GM23338 (cell line): ENCODE measurements around the gene EFCAB6.

Source experiments
- CREB1 ChIP-seq: fragments of 250-450 bp; sonication (Bioruptor Pico); IDR thresholded peaks from 2 replicates; pipeline ENCODE4 v1.5.0; 2020; ENCODE audit warnings: low read depth, mild to moderate bottlenecking, moderate library complexity
- CTCF ChIP-seq, 2 experiments: fragments of 200-600 bp in 1 of 2; sonication (generic) in 1 of 2; conservative IDR thresholded peaks; 2 replicates each; pipeline versions ENCODE4 v1.5.1 to v1.6.1; 2016 to 2017; ENCODE audit warnings: antibody characterized with exemption in 2 of 2, low read depth in 2 of 2, mild to moderate bottlenecking in 2 of 2, moderate library complexity in 1 of 2
- ETS1 ChIP-seq: IDR thresholded peaks from 2 replicates; pipeline ENCODE4 v1.6.1; 2016; ENCODE audit warnings: antibody characterized with exemption
- EZH2 ChIP-seq: fragments of 200-600 bp; sonication (generic); IDR thresholded peaks from one replicate; pipeline ENCODE4 v1.8.0; 2017; ENCODE audit warnings: antibody characterized with exemption, mild to moderate bottlenecking, low read depth; ENCODE audit not compliant: unreplicated experiment
- EZH2phosphoT487 ChIP-seq: fragments of 200-600 bp; sonication (generic); IDR thresholded peaks from one replicate; pipeline ENCODE4 v1.8.1; 2018; ENCODE audit warnings: antibody characterized with exemption; ENCODE audit not compliant: unreplicated experiment
- JUNB ChIP-seq: IDR thresholded peaks from one replicate; pipeline ENCODE4 v1.6.1; 2016; ENCODE audit warnings: antibody characterized with exemption; ENCODE audit not compliant: unreplicated experiment
- POLR2AphosphoS5 ChIP-seq: IDR thresholded peaks from 2 replicates; pipeline ENCODE4 v1.6.1; 2016; ENCODE audit warnings: antibody characterized with exemption, low read depth
- REST ChIP-seq: IDR thresholded peaks from one replicate; pipeline ENCODE4 v1.6.1; 2018; ENCODE audit warnings: antibody characterized with exemption; ENCODE audit not compliant: unreplicated experiment
- STAT1 ChIP-seq: IDR thresholded peaks from one replicate; pipeline ENCODE4 v1.6.1; 2016; ENCODE audit warnings: antibody characterized with exemption; ENCODE audit not compliant: unreplicated experiment
- ZNF114 ChIP-seq: fragments of 250-450 bp; sonication (Bioruptor Pico); IDR thresholded peaks from 2 replicates; pipeline ENCODE4 v1.5.0; 2020; ENCODE audit warnings: mild to moderate bottlenecking, moderate library complexity

GRCh38 chr22:43592476-43592875 lies 219.6 kb downstream of the EFCAB6 start:
- TF ChIP-seq REST = no peak
- no peak for TF ChIP-seq POLR2AphosphoS5
- TF ChIP-seq CTCF (conservative IDR thresholded peaks at IDR 0.05; ENCODE audit: low read depth in 2 of 2) = peak; percentile 53 to 77
- TF ChIP-seq EZH2 = no peak
- TF ChIP-seq EZH2phosphoT487 = no peak
- no peak for TF ChIP-seq JUNB
- no peak for TF ChIP-seq STAT1
- TF ChIP-seq ETS1 = no peak
- no peak for TF ChIP-seq CREB1 (CRISPR knock-in tag)
- no peak for TF ChIP-seq ZNF114 (CRISPR knock-in tag)
